Limb (tissue), 2 donors: Measurements from ENCODE around the gene CALCOCO1.

Experiments used
- DNase-seq, 2 donors: peaks; one replicate each; pipeline ENCODE4 v3.0.0-alpha.2; 2016; ENCODE audit errors: extremely low spot score in 2 of 2

The CALCOCO1 gene

DNA sequence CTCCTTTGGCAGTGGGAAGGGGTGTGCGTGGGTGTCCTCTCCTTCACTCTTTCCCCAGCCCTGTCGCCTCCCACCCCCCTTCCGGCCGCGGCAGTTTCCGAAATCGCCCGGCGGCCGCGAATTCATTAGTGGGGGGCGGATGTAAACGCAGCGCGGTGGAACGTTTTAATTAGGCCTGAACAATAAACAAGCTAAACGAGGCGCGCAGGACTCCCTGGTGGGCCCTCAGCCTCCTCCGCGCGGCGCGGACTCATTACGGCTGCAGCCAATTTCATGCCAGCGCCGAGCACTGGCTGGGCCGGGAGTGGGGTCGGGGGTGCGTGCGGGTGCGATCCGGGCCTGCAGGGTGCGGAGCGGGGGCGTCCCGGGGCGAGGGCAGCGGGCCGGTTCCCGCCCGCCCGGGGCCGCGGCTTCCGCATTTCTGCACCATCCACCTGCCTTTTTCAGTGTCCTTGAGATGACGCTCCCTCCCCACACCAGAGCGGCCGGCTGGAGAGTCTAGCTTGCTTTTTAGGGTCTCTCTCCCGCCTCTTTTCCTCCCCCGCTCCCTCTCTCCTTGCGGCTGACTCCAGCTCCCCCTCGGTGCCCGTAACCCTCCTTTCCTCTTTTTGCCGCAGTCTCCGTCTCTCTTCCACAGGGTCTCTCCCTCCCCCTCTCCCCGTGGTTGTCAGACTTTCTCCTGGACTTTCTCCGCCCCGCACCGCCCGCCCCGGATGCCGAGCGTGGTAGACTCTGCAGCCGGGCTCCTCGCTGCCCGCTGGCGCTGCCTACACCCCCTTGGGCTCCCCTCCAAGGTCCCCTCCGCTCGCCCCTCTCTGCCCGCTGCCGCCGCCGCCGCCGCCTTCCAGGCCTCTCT, 24.3 kb upstream of the CALCOCO1 start, which contains the start of gene CISTR:
CISTR (minus strand) TSS at position 644 of the 856 bp plus-strand sequence.
- peak in 1 of 2 donors; percentile 76 for DNase-seq

- peak in 1 of 2 donors; percentile 73 for DNase-seq
Observed at GRCh38 chr12:53750812-53751335, 23.6 kb upstream of the CALCOCO1 start.

DNA sequence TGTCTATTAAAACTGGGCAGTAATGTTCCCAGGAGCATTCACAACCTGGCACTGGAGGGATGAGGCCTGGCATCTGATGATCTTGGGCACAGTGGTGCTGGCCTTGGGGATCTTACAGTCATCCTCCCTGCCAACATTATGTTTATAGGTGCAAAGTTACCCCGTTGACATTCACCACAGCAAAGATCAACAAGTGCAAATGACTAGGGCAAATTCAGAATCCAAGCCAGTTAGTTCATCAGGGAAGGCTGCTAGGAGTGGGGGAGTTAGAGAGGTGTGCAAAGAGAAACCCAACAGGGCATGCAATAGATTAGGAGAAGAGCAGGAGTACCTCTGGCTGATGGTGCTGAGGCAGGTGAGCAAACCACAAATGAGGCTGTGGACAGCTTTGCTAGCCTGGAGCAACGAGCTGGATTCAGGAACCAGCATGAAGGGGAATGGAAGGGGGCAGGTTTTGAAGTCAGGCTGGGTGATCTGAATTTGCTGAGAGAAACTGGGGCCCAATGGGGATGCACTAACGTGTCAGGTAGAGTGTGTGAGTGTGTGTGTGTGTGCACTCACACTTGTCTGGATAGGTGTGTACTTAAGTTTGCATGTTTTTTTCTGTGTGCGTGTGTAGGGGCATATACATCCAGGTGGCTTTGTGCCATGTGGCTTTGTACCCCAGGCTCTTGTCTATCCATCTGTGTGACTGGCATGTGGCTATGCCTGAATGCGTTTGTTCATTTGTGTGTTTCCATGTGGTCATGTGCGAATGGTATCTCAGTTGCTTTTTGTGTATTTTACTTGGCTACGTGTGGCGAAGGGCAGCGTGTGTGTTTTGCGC, 22.9 kb upstream of the CALCOCO1 start:
- DNase-seq = no peak

DNA sequence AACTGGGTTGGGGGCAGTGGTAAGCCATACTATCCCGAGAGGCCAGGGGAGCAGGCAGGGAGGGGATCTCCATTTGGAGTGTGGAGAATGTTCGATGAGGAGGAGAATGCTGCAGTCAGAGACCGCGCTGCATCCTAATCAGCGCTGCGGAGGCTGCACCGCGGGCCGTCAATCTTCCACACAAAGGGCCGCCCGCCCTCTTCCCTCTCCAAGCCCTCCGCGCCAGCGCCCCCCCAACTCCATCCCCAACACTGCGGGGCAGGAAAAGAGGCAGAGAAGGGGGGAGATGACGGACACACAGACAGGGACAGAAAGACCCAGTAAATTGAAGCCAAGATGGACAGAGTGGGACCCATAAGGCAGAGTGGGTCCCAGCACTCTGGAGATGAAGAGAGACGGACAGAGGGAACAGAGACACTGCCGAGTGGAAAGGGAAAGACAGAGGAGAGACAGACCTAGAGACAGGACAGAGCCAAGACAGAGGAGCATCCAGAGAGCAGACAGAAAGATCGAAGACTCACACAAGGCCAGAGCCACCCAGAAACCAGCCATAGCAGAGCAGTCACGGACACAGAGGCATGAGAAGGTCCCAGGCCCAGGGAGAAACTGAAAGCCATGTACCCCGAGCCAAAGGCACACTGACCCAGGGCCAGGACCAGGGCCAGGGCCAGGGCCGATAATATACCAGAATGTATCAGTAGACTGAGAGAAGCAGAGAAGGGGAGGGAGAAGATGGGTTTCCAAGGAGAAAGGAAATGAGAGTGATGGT, 21.0 kb upstream of the CALCOCO1 start:
- no peak for DNase-seq

DNA sequence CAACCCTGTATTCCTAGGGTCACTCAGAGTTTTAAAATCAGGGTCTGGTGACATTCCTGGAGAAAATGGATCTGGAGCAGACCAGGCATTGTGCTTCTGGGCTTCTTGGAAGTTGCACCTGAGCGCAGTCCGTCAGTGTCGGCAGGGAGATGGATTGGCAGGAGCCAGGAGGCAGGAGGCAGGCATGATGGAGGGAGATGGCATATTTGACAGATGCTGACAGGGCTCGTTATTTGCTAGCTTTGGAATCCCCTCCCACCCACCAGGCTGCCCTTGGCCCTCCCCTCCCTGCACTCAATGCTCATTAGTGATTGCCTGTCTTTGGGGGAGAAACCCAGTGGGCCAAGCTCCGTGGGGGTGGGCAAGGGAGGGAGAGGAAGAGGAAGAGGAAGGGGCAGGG, 19.8 kb upstream of the CALCOCO1 start:
- no peak for DNase-seq

DNA sequence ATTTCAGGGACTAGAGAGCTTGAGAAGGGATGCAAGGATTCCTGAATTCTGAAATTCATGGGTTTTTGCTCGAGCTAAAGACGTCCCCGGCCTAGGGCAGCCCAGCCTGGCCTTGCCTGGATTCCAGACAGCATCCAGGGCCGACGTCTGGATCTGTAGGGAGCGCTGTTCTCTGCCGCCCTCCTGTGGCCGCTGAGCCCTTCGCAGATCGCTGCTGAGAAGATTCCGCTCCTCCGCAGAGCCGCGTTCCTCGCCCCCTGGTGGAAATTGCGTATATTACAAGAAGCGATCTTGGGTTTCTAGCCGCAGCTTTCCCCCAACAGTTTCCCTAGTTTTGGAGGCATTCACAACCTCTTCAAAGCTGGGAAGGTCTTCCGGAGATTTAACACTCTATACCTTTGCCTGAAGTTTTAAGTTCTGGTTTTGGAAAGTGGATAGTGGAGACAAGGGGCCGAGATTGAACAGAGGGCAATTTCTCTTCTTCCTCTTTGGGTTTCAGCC, 19.4 kb upstream of the CALCOCO1 start:
- peak; percentile 96 for DNase-seq

DNA sequence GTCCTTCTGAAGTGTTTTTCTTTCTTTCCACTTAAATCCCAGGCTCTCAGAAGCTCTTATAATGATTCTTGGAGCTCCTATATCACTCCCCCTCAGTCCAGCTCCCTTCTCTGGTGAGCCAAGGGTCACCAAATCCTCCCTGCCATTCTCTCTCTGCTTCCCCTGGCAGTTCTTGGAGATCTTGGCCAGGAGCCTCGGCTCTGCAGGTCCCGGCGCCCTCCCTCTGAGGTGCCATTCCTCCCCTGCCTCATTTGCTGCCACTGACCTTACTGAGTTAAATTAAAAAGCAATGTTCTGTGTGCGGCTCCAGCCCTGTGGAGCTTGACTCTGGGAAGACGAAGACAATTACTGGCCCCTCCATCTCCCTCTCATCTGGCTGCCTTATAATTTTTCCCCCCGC, 17.5 kb upstream of the CALCOCO1 start:
- DNase-seq = no peak

GRCh38 chr12:53744130-53744441, 16.8 kb upstream of the CALCOCO1 start:
- DNase-seq = no peak

GRCh38 chr12:53743266-53744129, 16.2 kb upstream of the CALCOCO1 start:
- DNase-seq = peak; percentile 71 to 81

DNA sequence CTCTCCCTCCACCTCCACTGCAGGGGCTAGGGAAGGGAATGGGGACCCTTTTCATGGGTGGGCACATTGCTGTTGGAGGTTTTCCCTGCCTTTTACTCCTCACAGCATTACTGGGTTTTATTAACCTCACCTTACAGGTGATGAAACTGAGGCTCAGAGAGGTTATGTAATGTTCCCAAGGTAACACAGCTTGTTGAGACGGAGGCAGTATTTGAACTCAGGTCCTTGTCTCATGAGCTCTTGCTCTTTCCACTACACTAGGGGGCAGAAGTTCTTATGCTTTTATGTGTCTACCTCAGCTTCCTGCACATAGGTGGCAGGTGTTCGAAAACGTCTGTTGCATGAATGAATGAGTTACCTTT, 12.9 kb upstream of the CALCOCO1 start:
- no peak for DNase-seq

DNA sequence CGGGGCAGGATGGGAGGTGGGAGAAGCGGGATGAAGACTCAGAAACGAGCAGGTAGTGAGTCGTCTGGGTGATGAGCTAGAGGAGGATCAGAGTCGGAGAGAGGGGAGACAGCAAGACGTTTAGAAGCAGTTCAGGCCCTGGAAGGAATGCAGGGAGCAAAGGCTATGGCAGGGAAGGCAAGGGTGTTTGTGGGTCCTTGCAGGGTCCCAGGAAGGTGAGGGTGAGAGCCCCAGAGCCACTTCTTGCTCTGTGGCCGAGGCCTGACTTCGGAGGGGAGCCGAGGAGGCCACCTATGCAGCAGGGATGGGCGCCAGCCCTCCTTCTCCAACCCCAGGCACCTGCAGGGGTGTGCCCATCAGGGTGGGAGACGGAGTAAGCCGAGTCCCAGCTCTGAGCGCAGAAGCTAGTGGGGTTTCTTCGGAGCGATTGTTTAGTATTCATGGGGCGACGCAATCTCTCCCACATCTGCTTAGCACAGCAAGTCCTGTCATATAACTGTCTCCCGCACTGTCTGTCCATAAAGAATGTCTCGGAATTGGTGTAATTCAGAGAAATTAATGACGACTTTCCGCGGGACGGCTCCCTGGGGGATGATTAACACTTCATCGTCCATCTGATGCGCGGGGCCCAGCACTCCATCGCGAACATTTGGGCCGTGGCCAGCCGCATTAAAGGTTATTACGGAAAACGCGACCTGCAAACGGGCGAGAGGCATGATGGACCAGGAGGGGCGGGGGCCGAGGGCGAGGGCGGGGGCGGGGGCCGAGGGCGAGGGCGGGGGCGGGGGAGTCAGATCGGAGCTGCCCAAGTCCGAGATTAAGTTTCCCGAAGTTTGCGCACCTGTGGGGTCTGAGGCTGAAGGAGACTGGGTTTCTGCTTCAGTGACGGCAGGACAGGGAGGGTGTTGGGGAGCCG, 12.2 kb upstream of the CALCOCO1 start:
- peak in 1 of 2 donors; percentile 77 for DNase-seq

DNA sequence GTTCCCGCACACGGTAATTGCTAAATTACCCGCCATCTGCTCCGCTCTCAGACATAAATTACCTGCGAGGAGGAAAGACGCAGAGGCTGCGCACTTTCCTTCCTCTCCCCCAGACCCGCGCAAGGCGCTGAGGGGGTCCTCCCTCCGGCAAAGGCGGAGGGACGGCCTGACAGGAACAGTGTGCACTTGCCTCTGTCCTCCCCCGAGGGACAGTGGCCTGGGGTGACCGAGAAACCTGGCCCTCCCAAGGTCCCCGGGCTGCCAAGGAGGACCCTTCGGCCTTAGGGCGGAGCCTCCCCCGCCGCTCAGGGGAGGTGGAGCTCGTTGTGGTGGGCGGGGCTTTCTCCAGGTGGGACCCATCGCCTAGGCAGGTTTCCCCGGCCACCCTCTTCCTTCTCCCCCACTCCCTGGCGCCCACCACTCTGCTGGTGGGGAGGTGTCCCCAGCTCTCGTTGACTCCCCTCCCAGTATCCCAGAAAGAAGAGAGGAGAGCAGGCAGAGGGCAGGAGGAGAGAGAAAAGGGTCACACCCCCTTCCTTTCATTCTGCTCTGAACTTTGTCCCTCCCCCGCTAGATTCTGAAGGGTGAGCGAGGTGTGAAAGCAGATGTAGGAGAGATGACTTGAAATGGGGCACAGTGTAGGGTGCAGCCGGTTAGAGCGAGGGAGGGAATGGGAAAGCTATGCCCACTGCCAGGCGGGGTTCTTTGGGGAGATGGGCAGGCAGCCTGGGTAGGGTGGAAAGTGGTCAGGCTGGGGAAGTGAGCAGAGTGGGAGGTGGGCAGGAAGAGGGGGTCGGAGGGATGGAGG, 11.4 kb upstream of the CALCOCO1 start:
- no peak for DNase-seq

DNA sequence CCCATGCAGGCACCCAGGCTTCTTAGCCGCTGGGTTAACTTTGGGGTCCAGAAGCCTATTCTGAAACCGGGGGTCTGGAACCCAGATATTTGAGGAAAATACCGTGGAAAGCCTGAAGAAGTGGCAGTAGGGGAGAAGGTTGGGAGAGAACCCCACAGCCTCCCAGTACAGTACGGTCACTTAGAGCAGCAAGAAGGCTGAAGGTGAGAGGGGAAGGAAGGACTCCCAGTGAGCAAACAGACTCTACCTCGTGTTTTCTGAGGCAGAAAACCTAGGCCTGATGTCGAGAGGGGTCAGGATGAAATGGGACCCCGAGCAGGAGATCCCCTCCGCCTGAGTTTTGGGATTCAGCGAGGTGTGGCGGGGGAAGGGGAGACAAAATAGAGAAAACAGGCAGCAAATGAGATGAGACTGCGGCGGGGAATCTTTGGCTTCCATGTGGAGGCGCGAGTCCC, 10.7 kb upstream of the CALCOCO1 start:
- no peak for DNase-seq

- no peak for DNase-seq
Observed at GRCh38 chr12:53737093-53737808, 10.0 kb upstream of the CALCOCO1 start.

DNA sequence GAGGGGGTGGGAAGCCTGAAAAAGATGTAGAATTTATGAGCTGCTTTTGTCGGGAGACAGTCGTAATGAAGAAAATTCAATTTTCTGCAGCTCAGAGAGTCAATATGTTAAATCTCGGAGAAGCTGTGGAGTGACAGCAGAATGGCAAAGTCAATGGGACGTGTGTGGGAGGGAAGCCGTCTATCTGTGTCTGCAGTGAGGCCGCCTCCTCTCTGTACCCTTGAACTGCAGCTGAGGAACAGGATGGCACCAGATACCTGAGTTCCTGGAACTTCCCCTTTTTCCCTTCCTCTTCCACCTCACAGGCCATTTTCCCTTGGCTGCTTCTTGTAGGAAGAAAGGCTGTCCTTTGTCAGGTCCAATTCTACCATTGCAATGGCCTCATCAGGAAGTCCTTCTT, 9.3 kb upstream of the CALCOCO1 start:
- DNase-seq = no peak

DNA sequence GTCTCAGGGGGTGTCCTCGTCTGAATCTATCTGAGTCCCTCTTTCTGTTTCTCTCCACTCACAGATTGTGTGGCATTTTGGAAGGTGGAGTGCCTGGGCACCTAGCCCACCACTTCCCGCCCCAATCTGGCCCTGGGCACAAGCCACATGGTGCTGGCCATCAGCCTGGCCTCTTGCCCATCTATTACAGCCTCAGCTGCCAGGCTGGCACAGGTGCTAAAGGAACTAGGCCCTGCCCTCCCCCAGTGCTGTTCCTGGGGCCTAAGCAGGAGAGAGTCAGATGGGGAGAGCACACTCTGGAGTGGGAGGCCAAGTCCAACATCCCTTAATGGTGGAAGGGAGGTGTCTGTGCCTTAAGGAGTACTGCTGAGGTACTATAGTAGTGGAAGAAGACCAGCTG, 8.3 kb upstream of the CALCOCO1 start:
- no peak for DNase-seq

DNA sequence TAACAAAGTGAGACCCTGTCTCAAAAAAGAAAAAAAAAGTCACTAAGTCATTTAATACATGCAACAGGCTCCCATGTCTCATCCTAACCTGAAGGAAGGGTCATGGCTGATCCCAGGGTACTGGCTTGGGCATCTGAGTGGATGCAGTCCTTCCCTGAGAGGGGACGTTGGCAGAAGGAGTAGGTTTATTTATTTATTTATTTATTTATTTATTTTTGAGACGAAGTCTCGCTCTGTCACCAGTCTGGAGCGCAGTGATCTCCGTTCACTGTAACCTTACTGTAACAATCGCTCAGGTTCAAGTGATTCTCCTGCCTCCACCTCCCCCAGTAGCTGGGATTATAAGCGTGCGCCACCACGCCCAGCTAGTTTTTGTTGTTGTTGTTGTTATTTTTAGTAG, 7.2 kb upstream of the CALCOCO1 start:
- no peak for DNase-seq

DNA sequence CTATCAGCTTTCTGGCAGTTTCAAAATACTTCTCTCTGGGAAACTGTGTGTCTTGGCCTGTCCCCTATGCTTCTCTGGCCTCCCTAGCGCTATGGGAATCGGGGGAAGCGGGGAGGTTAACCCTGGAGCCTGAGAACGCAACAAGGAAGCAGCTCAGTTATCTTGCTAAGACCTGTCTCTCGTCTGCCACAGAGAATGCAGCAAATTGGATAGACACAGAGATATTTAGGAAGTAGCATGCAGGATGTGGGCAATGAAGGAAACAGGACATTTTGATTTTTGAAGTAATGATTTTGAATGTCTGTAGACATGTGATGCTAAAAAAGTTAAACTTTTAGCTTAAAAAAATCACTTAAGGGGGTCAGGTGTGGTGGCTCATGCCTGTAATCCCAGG, 6.6 kb upstream of the CALCOCO1 start:
- DNase-seq = no peak
